K562 (cell line): Measurements from ENCODE around the gene MDM1.

Experiments used
- ADNP ChIP-seq: fragments of 200-800 bp; sonication (Bioruptor generic); IDR thresholded peaks from 2 replicates; pipeline ENCODE4 v1.6.1; 2016; ENCODE audit warnings: missing genetic modification characterization, missing compliant biosample characterization
- ELF1 ChIP-seq: fragments of 200-800 bp; sonication (Bioruptor generic); IDR thresholded peaks from 2 replicates; pipeline ENCODE4 v1.6.1; 2016; ENCODE audit warnings: missing genetic modification characterization, missing compliant biosample characterization
- ELK1 ChIP-seq: sonication (generic); formaldehyde crosslinking; IDR thresholded peaks from 2 replicates; pipeline ENCODE4 v1.8.1; 2022; ENCODE audit warnings: missing genetic modification reagents
- GABPA ChIP-seq: fragments of 200-800 bp; sonication (Bioruptor generic); conservative IDR thresholded peaks from 2 replicates; pipeline ENCODE4 v1.6.1; 2016; ENCODE audit warnings: low read depth, missing genetic modification characterization, missing compliant biosample characterization
- JUN ChIP-seq, 2 experiments: sonication (generic) in 1 of 2; formaldehyde crosslinking in 1 of 2; IDR thresholded peaks; 2 replicates each; pipeline versions ENCODE4 v1.6.1 to v1.8.0; 2012 to 2022; ENCODE audit warnings: borderline replicate concordance in 2 of 2, mild to moderate bottlenecking in 2 of 2, improper control_type of control experiment in 1 of 2, low read depth in 1 of 2, low read length in 1 of 2, missing genetic modification reagents in 1 of 2
- MAZ ChIP-seq, 2 experiments: fragments of 450-650 bp in 1 of 2; sonication (generic) in 1 of 2; formaldehyde crosslinking; IDR thresholded peaks in 1 of 2; conservative IDR thresholded peaks in 1 of 2; 2 replicates each; pipeline versions ENCODE4 v1.4.0 to v1.5.0; 2020; ENCODE audit warnings: mild to moderate bottlenecking in 1 of 2, missing genetic modification reagents in 1 of 2
- TF ChIP-seq, protein P1 (sequence below), 2 experiments: fragments of 450-650 bp; formaldehyde crosslinking in 1 of 2; IDR thresholded peaks; 2 replicates each; pipeline versions ENCODE4 v1.4.0 to v1.6.1; 2014 to 2020; ENCODE audit warnings: mild to moderate bottlenecking in 2 of 2, borderline replicate concordance in 1 of 2, low read depth in 1 of 2

GRCh38 chr12:68252077-68252476 lies 80.1 kb downstream of the MDM1 start:
- no peak for TF ChIP-seq ELK1 (CRISPR knock-in tag)
- TF ChIP-seq, protein P1, sequence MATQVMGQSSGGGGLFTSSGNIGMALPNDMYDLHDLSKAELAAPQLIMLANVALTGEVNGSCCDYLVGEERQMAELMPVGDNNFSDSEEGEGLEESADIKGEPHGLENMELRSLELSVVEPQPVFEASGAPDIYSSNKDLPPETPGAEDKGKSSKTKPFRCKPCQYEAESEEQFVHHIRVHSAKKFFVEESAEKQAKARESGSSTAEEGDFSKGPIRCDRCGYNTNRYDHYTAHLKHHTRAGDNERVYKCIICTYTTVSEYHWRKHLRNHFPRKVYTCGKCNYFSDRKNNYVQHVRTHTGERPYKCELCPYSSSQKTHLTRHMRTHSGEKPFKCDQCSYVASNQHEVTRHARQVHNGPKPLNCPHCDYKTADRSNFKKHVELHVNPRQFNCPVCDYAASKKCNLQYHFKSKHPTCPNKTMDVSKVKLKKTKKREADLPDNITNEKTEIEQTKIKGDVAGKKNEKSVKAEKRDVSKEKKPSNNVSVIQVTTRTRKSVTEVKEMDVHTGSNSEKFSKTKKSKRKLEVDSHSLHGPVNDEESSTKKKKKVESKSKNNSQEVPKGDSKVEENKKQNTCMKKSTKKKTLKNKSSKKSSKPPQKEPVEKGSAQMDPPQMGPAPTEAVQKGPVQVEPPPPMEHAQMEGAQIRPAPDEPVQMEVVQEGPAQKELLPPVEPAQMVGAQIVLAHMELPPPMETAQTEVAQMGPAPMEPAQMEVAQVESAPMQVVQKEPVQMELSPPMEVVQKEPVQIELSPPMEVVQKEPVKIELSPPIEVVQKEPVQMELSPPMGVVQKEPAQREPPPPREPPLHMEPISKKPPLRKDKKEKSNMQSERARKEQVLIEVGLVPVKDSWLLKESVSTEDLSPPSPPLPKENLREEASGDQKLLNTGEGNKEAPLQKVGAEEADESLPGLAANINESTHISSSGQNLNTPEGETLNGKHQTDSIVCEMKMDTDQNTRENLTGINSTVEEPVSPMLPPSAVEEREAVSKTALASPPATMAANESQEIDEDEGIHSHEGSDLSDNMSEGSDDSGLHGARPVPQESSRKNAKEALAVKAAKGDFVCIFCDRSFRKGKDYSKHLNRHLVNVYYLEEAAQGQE (IDR thresholded peaks at IDR 0.05; ENCODE audit: borderline replicate concordance), result no peak
- TF ChIP-seq, protein P1 (CRISPR knock-in tag; IDR thresholded peaks at IDR 0.05; ENCODE audit: low read depth), result no peak
- no peak for TF ChIP-seq JUN (IDR thresholded peaks at IDR 0.05; ENCODE audit: borderline replicate concordance, low read depth, low read length)
- no peak for TF ChIP-seq JUN (CRISPR knock-in tag; IDR thresholded peaks at IDR 0.05; ENCODE audit: borderline replicate concordance)
- TF ChIP-seq ELF1, result no peak
- TF ChIP-seq GABPA (tag), result no peak
- no peak for TF ChIP-seq MAZ (CRISPR knock-in tag; conservative IDR thresholded peaks at IDR 0.05 in 1 of 2, IDR thresholded peaks at IDR 0.05 in 1 of 2)
- TF ChIP-seq ADNP (tag), result no peak
